K562 (cell line): ENCODE results near the gene RELL2. TPM values are rescaled to one million over a fixed set of nuclear protein-coding genes. Genes with fewer than 3 reads are reported as not detected.
A peak's percentile ranks its signal among the peaks of the same experiment; 100 is the strongest.

Experiments
- CCAR2 ChIP-seq: fragments of 200-400 bp; formaldehyde crosslinking; IDR thresholded peaks from 2 replicates; pipeline ENCODE4 v1.6.1; 2017; ENCODE audit warnings: mild to moderate bottlenecking, low read depth, low read length
- CHCHD3 ChIP-seq: fragments of 250-450 bp; sonication (Bioruptor Pico); IDR thresholded peaks from 2 replicates; pipeline ENCODE4 v2.1.2; 2022; ENCODE audit warnings: mild to moderate bottlenecking
- DDX20 ChIP-seq: fragments of 450-650 bp; IDR thresholded peaks from 2 replicates; pipeline ENCODE4 v1.6.1; 2016; ENCODE audit warnings: missing genetic modification characterization, low read depth, mild to moderate bottlenecking, missing compliant biosample characterization, moderate library complexity
- HNRNPL ChIP-seq: fragments of 200-400 bp; formaldehyde crosslinking; IDR thresholded peaks from 2 replicates; pipeline ENCODE4 v1.6.1; 2017; ENCODE audit warnings: low read depth, mild to moderate bottlenecking, low read length
- MEIS2 ChIP-seq: fragments of 450-650 bp; IDR thresholded peaks from 2 replicates; pipeline ENCODE4 v1.6.1; 2014; ENCODE audit warnings: mild to moderate bottlenecking; ENCODE audit not compliant: partially characterized antibody
- NBN ChIP-seq: fragments of 450-650 bp; IDR thresholded peaks from 2 replicates; pipeline ENCODE4 v1.6.1; 2016; ENCODE audit warnings: low read depth, mild to moderate bottlenecking
- NFE2L1 ChIP-seq: fragments of 450-650 bp; IDR thresholded peaks from 2 replicates; pipeline ENCODE4 v1.6.1; 2016; ENCODE audit warnings: missing genetic modification characterization, low read depth, mild to moderate bottlenecking, missing compliant biosample characterization, moderate library complexity, borderline replicate concordance
- NR1H2 ChIP-seq: sonication (generic); formaldehyde crosslinking; IDR thresholded peaks from 2 replicates; pipeline ENCODE4 v1.4.0; 2020; ENCODE audit warnings: mild to moderate bottlenecking, missing genetic modification reagents
- PML ChIP-seq: IDR thresholded peaks from 2 replicates; pipeline ENCODE4 v1.6.1; 2012; ENCODE audit warnings: low read length, inconsistent platforms
- POU5F1 ChIP-seq: fragments of 150-350 bp; IDR thresholded peaks from 2 replicates; pipeline ENCODE4 v1.6.1; 2014; ENCODE audit warnings: borderline replicate concordance, low read length, low read depth, mild to moderate bottlenecking; ENCODE audit not compliant: partially characterized antibody
- RCOR1 ChIP-seq, 2 experiments: IDR thresholded peaks; 2 replicates each; pipeline ENCODE4 v1.6.1; 2012; ENCODE audit warnings: low read depth in 2 of 2, low read length in 2 of 2, borderline replicate concordance in 1 of 2, improper control_type of control experiment in 1 of 2
- TFAM ChIP-seq: fragments of 250-450 bp; sonication (Bioruptor Pico); conservative IDR thresholded peaks from 2 replicates; pipeline ENCODE4 v1.5.0; 2021; ENCODE audit warnings: mild to moderate bottlenecking, moderate library complexity
- TFE3 ChIP-seq: fragments of 450-650 bp; formaldehyde crosslinking; IDR thresholded peaks from 2 replicates; pipeline ENCODE4 v1.4.0; 2020; ENCODE audit warnings: mild to moderate bottlenecking, mixed read lengths
- ZBTB12 ChIP-seq: fragments of 250-450 bp; sonication (Bioruptor Pico); IDR thresholded peaks from 2 replicates; pipeline ENCODE4 v1.4.0; 2020
- ZNF324 ChIP-seq: fragments of 250-450 bp; sonication (Bioruptor Pico); IDR thresholded peaks from 2 replicates; pipeline ENCODE4 v1.4.0; 2020; ENCODE audit warnings: mild to moderate bottlenecking
- polyA plus RNA-seq, 8 experiments: library from polyadenylated mRNA; depleted of rRNA in 4 of 8; stranded (reverse) in 5 of 8; unstranded in 3 of 8; fragments of >200 nt; fragmentation: Nextera tagmentation in 2 of 8; fragmentation: Illumina TruSeq in 1 of 8; extraction: Ambion mirVana in 2 of 8; extraction: Trizol in 1 of 8; gene quantifications; 2 replicates each; pipeline versions ENCODE4 v1.2.1 to v1.2.3, GENCODE V29; 2011 to 2014; ENCODE audit warnings: inconsistent platforms in 1 of 8, missing spikeins in 1 of 8
- total RNA-seq, 7 experiments: library from RNA; depleted of rRNA in 6 of 7; stranded (reverse); fragments of >200 nt in 6 of 7; fragmentation: Illumina TruSeq in 2 of 7; extraction: Trizol in 2 of 7; gene quantifications; 2 replicates each; pipeline versions ENCODE4 v1.2.1 to v1.2.3, GENCODE V29; 2011 to 2021; ENCODE audit warnings: low replicate concordance in 1 of 7
- TF ChIP-seq, protein P1 (sequence below): fragments of 250-450 bp; sonication (Bioruptor Pico); IDR thresholded peaks from 2 replicates; pipeline ENCODE4 v1.4.0; 2020; ENCODE audit warnings: mild to moderate bottlenecking, moderate library complexity
- TF ChIP-seq, protein P2 (sequence below): fragments of 250-450 bp; sonication (Bioruptor Pico); IDR thresholded peaks from 2 replicates; pipeline ENCODE4 v1.5.0; 2022; ENCODE audit warnings: mild to moderate bottlenecking

Gene RELL2
- total and polyA plus RNA-seq, 9 of the 15 experiments (the other 6 are each of a cell fraction or from before 2014, with no cell fraction given) = 0.06 to 36.0 (median 14.3) TPM

GRCh38 chr5:141618804-141619554 lies 17.8 kb upstream of the RELL2 start, which contains the start of gene DIAPH1 (continued):
- no peak for TF ChIP-seq TFE3 (CRISPR knock-in tag)
- no peak for TF ChIP-seq DDX20 (tag)
- TF ChIP-seq MEIS2 = peak; percentile 15
- no peak for TF ChIP-seq NR1H2 (CRISPR knock-in tag)
- TF ChIP-seq POU5F1 = no peak
- TF ChIP-seq HNRNPL = no peak
- TF ChIP-seq TFAM (CRISPR knock-in tag) = no peak
- no peak for TF ChIP-seq CHCHD3 (CRISPR knock-in tag)
- peak in 1 of 2 experiments; percentile 73; a peak in 2 of 4 replicates for TF ChIP-seq RCOR1 (IDR thresholded peaks at IDR 0.05; ENCODE audit: borderline replicate concordance in 1 of 2, low read depth in 2 of 2, low read length in 2 of 2)
- no peak for TF ChIP-seq CCAR2
- no peak; the same call in 1 of the 2 replicates for TF ChIP-seq PML
- TF ChIP-seq, protein P1, sequence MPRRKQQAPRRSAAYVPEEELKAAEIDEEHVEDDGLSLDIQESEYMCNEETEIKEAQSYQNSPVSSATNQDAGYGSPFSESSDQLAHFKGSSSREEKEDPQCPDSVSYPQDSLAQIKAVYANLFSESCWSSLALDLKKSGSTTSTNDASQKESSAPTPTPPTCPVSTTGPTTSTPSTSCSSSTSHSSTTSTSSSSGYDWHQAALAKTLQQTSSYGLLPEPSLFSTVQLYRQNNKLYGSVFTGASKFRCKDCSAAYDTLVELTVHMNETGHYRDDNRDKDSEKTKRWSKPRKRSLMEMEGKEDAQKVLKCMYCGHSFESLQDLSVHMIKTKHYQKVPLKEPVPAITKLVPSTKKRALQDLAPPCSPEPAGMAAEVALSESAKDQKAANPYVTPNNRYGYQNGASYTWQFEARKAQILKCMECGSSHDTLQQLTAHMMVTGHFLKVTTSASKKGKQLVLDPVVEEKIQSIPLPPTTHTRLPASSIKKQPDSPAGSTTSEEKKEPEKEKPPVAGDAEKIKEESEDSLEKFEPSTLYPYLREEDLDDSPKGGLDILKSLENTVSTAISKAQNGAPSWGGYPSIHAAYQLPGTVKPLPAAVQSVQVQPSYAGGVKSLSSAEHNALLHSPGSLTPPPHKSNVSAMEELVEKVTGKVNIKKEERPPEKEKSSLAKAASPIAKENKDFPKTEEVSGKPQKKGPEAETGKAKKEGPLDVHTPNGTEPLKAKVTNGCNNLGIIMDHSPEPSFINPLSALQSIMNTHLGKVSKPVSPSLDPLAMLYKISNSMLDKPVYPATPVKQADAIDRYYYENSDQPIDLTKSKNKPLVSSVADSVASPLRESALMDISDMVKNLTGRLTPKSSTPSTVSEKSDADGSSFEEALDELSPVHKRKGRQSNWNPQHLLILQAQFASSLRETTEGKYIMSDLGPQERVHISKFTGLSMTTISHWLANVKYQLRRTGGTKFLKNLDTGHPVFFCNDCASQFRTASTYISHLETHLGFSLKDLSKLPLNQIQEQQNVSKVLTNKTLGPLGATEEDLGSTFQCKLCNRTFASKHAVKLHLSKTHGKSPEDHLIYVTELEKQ = no peak
- no peak for TF ChIP-seq ZNF324
- peak; percentile 26; the same call in 1 of the 2 replicates for TF ChIP-seq ZBTB12 (CRISPR knock-in tag)
- TF ChIP-seq, protein P2, sequence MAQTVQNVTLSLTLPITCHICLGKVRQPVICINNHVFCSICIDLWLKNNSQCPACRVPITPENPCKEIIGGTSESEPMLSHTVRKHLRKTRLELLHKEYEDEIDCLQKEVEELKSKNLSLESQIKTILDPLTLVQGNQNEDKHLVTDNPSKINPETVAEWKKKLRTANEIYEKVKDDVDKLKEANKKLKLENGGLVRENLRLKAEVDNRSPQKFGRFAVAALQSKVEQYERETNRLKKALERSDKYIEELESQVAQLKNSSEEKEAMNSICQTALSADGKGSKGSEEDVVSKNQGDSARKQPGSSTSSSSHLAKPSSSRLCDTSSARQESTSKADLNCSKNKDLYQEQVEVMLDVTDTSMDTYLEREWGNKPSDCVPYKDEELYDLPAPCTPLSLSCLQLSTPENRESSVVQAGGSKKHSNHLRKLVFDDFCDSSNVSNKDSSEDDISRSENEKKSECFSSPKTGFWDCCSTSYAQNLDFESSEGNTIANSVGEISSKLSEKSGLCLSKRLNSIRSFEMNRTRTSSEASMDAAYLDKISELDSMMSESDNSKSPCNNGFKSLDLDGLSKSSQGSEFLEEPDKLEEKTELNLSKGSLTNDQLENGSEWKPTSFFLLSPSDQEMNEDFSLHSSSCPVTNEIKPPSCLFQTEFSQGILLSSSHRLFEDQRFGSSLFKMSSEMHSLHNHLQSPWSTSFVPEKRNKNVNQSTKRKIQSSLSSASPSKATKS = no peak
- TF ChIP-seq NBN = peak; percentile 72; the same call in 1 of the 2 replicates
- no peak for TF ChIP-seq NFE2L1
